A549 (cell line): Measurements from ENCODE around the gene NCOA5. TPM values are rescaled to one million over a fixed set of nuclear protein-coding genes. Genes with fewer than 3 reads are reported as not detected.

ENCODE experiments used
- ATAC-seq, 2 experiments: fragments of 200-7000 bp in 1 of 2; fragments of >200 bp in 1 of 2; cut with Nextera tagmentation in 1 of 2; cut with Tn5 transposase in 1 of 2; 3 replicates each; pipeline versions ENCODE4 v1.8.0 to v1.9.1; 2018 to 2020; ENCODE audit warnings: mild to moderate bottlenecking in 1 of 2, moderate library complexity in 1 of 2
- CTCF ChIA-PET: fragments of 300-600 bp; sonication (Branson Sonifier 250); formaldehyde crosslinking; extraction: SDS; loops from one replicate; lab custom pipeline; 2021; ENCODE audit warnings: antibody characterized with exemption, inconsistent platforms; lab: Yijun Ruan, JAX
- POLR2A ChIA-PET: fragments of 350-600 bp; formaldehyde crosslinking; extraction: SDS; loops from one replicate; lab custom pipeline; 2021; ENCODE audit warnings: antibody characterized with exemption, inconsistent platforms; lab: Yijun Ruan, JAX
- DNase-seq, 2 experiments: peaks; one replicate each; pipeline versions ENCODE4 v3.0.0 to v3.0.0-alpha.2; 2011 to 2016; ENCODE audit warnings: low read depth in 1 of 2, low spot score in 1 of 2
- FAIRE-seq: peaks from 2 replicates; lab custom pipeline; 2011; peaks lifted over from hg19 to GRCh38; lab: Jason Lieb, UNC
- H3K27ac ChIP-seq, 2 experiments: fragments of >200 bp; sonication (Bioruptor Twin); formaldehyde crosslinking; 3 replicates each; pipeline ENCODE4 v1.5.1; 2016 to 2017
- H3K4me1 ChIP-seq: fragments of >200 bp; sonication (Bioruptor Twin); formaldehyde crosslinking; 3 replicates; pipeline ENCODE4 v1.6.1; 2016
- H3K4me2 ChIP-seq: fragments of >200 bp; sonication (Bioruptor Twin); formaldehyde crosslinking; 3 replicates; pipeline ENCODE4 v1.6.1; 2016
- H3K4me3 ChIP-seq: fragments of >200 bp; sonication (Bioruptor Twin); formaldehyde crosslinking; 3 replicates; pipeline ENCODE4 v1.5.1; 2016
- H3K9me3 ChIP-seq: fragments of >200 bp; sonication (Bioruptor Twin); formaldehyde crosslinking; 3 replicates; pipeline ENCODE4 v1.6.1; 2016
- CEBPB ChIP-seq, 2 experiments: fragments of >200 bp in 1 of 2; sonication (Bioruptor Twin) in 1 of 2; formaldehyde crosslinking in 1 of 2; IDR thresholded peaks; 2 replicates each; pipeline ENCODE4 v1.6.1; 2012 to 2016
- CHD2 ChIP-seq: fragments of 150-350 bp; IDR thresholded peaks from 2 replicates; pipeline ENCODE4 v1.6.1; 2014; ENCODE audit warnings: low read length; ENCODE audit not compliant: partially characterized antibody
- CHD4 ChIP-seq: fragments of 200-600 bp; sonication (generic); IDR thresholded peaks from 2 replicates; pipeline ENCODE4 v1.6.1; 2016; ENCODE audit warnings: antibody characterized with exemption, mild to moderate bottlenecking, borderline replicate concordance
- EHMT2 ChIP-seq: fragments of 200-600 bp; sonication (generic); IDR thresholded peaks from 2 replicates; pipeline ENCODE4 v1.6.1; 2016; ENCODE audit warnings: antibody characterized with exemption, low read depth, mild to moderate bottlenecking, moderate library complexity
- FOXS1 ChIP-seq: fragments of 250-450 bp; sonication (Bioruptor Pico); IDR thresholded peaks from 2 replicates; pipeline ENCODE4 v1.5.0; 2020; ENCODE audit warnings: mild to moderate bottlenecking, moderate library complexity
- GATA3 ChIP-seq: IDR thresholded peaks from 2 replicates; pipeline ENCODE4 v1.6.1; 2012; ENCODE audit warnings: borderline replicate concordance
- KDM5A ChIP-seq: fragments of 200-600 bp; sonication (generic); IDR thresholded peaks from 2 replicates; pipeline ENCODE4 v1.6.1; 2016; ENCODE audit warnings: antibody characterized with exemption, mild to moderate bottlenecking
- MAX ChIP-seq: IDR thresholded peaks from 2 replicates; pipeline ENCODE4 v1.6.1; 2012
- PBX3 ChIP-seq: IDR thresholded peaks from 2 replicates; pipeline ENCODE4 v1.6.1; 2012
- PHF8 ChIP-seq: fragments of 200-600 bp; sonication (generic); IDR thresholded peaks from 2 replicates; pipeline ENCODE4 v1.6.1; 2016; ENCODE audit warnings: low read depth, mild to moderate bottlenecking, antibody characterized with exemption, moderate library complexity, borderline replicate concordance
- POLR2AphosphoS2 ChIP-seq: conservative IDR thresholded peaks from 2 replicates; pipeline ENCODE4 v1.6.1; 2012; ENCODE audit warnings: low read length, improper control_type of control experiment, inconsistent platforms
- RAD21 ChIP-seq, 2 experiments: fragments of >200 bp in 1 of 2; sonication (Bioruptor Twin) in 1 of 2; formaldehyde crosslinking in 1 of 2; IDR thresholded peaks in 1 of 2; conservative IDR thresholded peaks in 1 of 2; 2 replicates in 1 of 2; 3 replicates in 1 of 2; pipeline ENCODE4 v1.6.1; 2012 to 2018; ENCODE audit warnings: inconsistent platforms in 1 of 2
- RCOR1 ChIP-seq: fragments of 150-350 bp; IDR thresholded peaks from 2 replicates; pipeline ENCODE4 v1.6.1; 2014; ENCODE audit warnings: antibody characterized with exemption, low read length, low read depth
- RFX5 ChIP-seq: fragments of 450-650 bp; IDR thresholded peaks from 2 replicates; pipeline ENCODE4 v1.7.1; 2014; ENCODE audit warnings: antibody characterized with exemption, mild to moderate bottlenecking, moderate library complexity
- RNF2 ChIP-seq: fragments of 200-600 bp; sonication (generic); IDR thresholded peaks from 2 replicates; pipeline ENCODE4 v1.6.1; 2016; ENCODE audit warnings: low read depth, mild to moderate bottlenecking, antibody characterized with exemption, moderate library complexity, borderline replicate concordance
- SMC3 ChIP-seq: fragments of >200 bp; sonication (Bioruptor Twin); formaldehyde crosslinking; IDR thresholded peaks from 3 replicates; pipeline ENCODE4 v1.6.1; 2018; ENCODE audit warnings: inconsistent platforms
- TP53 ChIP-seq: fragments of 250-450 bp; sonication (Bioruptor Pico); IDR thresholded peaks from 2 replicates; pipeline ENCODE4 v1.5.0; 2021; ENCODE audit warnings: mild to moderate bottlenecking, moderate library complexity
- ZFP36 ChIP-seq: fragments of 450-650 bp; IDR thresholded peaks from 2 replicates; pipeline ENCODE4 v1.6.1; 2014; ENCODE audit warnings: borderline replicate concordance; ENCODE audit not compliant: partially characterized antibody
- ZNF302 ChIP-seq: fragments of 250-450 bp; sonication (Bioruptor Pico); IDR thresholded peaks from 2 replicates; pipeline ENCODE4 v1.9.0; 2021; ENCODE audit warnings: inconsistent platforms, mild to moderate bottlenecking, moderate library complexity
- WGBS: methylation state at CpG from one replicate; pipeline ENCODE4 v1.1.6; 2017; ENCODE audit errors: missing lambda C conversion rate; 5-methylcytosine and 5-hydroxymethylcytosine counted together
- polyA plus RNA-seq, 4 experiments: library from polyadenylated mRNA; depleted of rRNA in 3 of 4; stranded (reverse); fragments of >200 nt; fragmentation: RNase III in 1 of 4; extraction: RNeasy Plus Mini Kit Qiagen cat#74134 plus additional on column Dnase treatment in 1 of 4; gene quantifications; 2 replicates in 3 of 4; 3 replicates in 1 of 4; pipeline ENCODE4 v1.2.3, GENCODE V29; 2011 to 2017
- TF ChIP-seq, protein P1 (sequence below): fragments of >200 bp; sonication (Bioruptor Twin); formaldehyde crosslinking; IDR thresholded peaks from 3 replicates; pipeline ENCODE4 v1.5.1; 2016
- TF ChIP-seq, protein P2 (sequence below): fragments of 250-450 bp; sonication (Bioruptor Pico); IDR thresholded peaks from 2 replicates; pipeline ENCODE4 v1.5.0; 2020; ENCODE audit warnings: low read depth, mild to moderate bottlenecking, moderate library complexity
- TF ChIP-seq, protein P3 (sequence below): fragments of >200 bp; sonication (Bioruptor Twin); formaldehyde crosslinking; IDR thresholded peaks from 2 replicates; pipeline ENCODE4 v1.6.1; 2016

NCOA5 gene
- polyA plus RNA-seq, 2 of the 4 experiments (the other 2 are of a cell fraction): 27.2 to 28.0 TPM

DNA sequence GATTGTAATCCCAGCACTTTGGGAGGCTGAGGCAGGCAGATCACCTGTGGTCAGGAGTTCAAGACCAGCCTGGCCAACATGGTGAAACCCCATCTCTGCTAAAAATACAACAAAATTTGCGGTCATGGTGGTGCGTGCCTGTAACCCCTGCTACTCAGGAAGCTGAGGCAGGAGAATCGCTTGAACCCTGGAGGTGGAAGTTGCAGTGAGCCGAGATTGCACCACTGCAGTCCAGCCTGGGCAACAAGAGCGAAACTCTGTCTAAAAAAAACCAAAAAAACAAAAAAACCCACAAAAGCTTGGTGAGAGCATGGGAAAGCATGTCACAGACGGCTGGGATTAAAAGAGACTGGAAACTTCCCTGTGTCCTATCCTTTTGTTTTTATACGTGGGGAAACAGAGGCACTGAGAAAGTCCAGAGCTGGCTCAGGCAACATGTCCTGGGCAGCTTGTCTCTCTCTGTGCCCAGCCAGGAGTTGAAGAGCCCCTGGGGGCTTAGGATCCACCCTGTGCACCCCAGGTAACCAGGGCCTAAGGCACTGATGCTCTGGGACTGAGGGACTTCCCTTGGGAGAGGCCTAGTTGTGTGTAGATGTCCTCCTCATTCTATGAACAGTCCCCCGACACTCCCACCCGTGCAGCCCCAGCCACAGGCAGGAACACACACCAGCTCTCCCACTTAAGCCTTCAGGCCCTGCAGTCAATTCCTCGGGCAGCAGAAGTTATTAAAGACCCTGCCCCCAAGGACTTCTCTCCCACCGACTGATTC lies 44.3 kb upstream of the NCOA5 start:
- ChIA-PET CTCF (interaction anchor here (0.9 to 4.4 kb wide), 19 partner anchors 9 to 547 kb away, joined by 3 to 72 read pairs (median 4); partner anchors contain the start of gene ELMO2), POLR2A (no interaction called here)
- no peak for FAIRE-seq
- DNase-seq: no peak
- H3K9me3 ChIP-seq: no peaks in the 10 kb centered on the region
- ATAC-seq: no peak
- H3K4me3 ChIP-seq: no peak overlapping the region
- 69% methylated on average over 11 of the region's 11 CpGs for WGBS
- H3K4me2 ChIP-seq: no peak overlapping the region
- H3K4me1 ChIP-seq: no peaks in the 10 kb centered on the region
- TF ChIP-seq ZFP36 (no peak), PBX3 (no peak), KDM5A (no peak), FOXS1 (no peak), CHD2 (no peak), GATA3 (no peak), MAX (no peak), EHMT2 (no peak), RFX5 (no peak), CEBPB (IDR thresholded peaks at IDR 0.05) (no peak), RNF2 (no peak), ZNF302 (no peak), TP53 (CRISPR knock-in tag) (no peak), POLR2AphosphoS2 (no peak), PHF8 (no peak)
- TF ChIP-seq, protein P1, sequence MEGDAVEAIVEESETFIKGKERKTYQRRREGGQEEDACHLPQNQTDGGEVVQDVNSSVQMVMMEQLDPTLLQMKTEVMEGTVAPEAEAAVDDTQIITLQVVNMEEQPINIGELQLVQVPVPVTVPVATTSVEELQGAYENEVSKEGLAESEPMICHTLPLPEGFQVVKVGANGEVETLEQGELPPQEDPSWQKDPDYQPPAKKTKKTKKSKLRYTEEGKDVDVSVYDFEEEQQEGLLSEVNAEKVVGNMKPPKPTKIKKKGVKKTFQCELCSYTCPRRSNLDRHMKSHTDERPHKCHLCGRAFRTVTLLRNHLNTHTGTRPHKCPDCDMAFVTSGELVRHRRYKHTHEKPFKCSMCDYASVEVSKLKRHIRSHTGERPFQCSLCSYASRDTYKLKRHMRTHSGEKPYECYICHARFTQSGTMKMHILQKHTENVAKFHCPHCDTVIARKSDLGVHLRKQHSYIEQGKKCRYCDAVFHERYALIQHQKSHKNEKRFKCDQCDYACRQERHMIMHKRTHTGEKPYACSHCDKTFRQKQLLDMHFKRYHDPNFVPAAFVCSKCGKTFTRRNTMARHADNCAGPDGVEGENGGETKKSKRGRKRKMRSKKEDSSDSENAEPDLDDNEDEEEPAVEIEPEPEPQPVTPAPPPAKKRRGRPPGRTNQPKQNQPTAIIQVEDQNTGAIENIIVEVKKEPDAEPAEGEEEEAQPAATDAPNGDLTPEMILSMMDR: no peak
- TF ChIP-seq, protein P2, sequence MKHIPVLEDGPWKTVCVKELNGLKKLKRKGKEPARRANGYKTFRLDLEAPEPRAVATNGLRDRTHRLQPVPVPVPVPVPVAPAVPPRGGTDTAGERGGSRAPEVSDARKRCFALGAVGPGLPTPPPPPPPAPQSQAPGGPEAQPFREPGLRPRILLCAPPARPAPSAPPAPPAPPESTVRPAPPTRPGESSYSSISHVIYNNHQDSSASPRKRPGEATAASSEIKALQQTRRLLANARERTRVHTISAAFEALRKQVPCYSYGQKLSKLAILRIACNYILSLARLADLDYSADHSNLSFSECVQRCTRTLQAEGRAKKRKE: no peak
- no peak overlapping the region for H3K27ac ChIP-seq

DNA sequence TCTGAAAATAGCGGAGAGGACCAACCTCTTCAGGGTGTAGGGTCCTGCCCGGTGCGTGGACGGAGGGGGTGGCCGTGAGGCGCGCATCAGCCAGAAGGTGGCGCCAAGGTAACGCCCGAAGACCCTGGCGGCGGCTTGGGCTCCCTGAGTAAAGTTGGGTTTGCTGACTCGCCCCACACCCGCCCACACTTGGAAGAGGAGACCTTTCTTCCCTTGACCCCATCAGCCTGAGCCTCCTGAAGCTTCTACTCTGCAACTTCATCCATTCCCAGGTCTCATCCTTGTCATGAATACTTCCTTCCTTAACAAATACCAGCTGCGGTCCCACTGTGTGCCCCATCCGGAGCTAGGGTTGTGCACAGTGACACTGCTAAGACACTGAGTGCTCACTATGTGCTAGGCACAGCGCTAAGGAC lies 43.0 kb upstream of the NCOA5 start:
- Histone ChIP-seq H3K4me2 (no peak overlapping the region), H3K4me3 (no peak overlapping the region), H3K27ac (no peak overlapping the region), H3K4me1 (no peaks in the 10 kb centered on the region), H3K9me3 (no peaks in the 10 kb centered on the region)
- ATAC-seq: peak; percentile 90 to 96
- 7% methylated on average over 16 of the region's 17 CpGs for WGBS
- DNase-seq: peak; percentile 61 to 77
- no peak for FAIRE-seq
- CTCF ChIA-PET: interaction anchor here (0.6 to 4.4 kb wide), 81 partner anchors 9 to 547 kb away, joined by 3 to 72 read pairs (median 4); partner anchors contain the start of genes CD40 and ELMO2
- TF ChIP-seq CHD4: no peak
- TF ChIP-seq RAD21 (conservative IDR thresholded peaks at IDR 0.05 in 1 of 2, IDR thresholded peaks at IDR 0.05 in 1 of 2): peak; percentile 89 to 92
- no peak for TF ChIP-seq RCOR1
- TF ChIP-seq, protein P1: peak; percentile 78
- TF ChIP-seq, protein P3, sequence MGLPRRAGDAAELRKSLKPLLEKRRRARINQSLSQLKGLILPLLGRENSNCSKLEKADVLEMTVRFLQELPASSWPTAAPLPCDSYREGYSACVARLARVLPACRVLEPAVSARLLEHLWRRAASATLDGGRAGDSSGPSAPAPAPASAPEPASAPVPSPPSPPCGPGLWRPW: no peak
- TF ChIP-seq SMC3: peak; percentile 73
- POLR2A ChIA-PET: interaction anchor here (0.6 kb wide), 1 partner anchor 214 kb away, joined by 3 read pairs; no protein-coding TSS in a partner anchor
